LNCaP clone FGC (cell line): ENCODE data around the gene USP12.
A peak's percentile ranks its signal among the peaks of the same experiment; 100 is the strongest.
"Not testable (repeated sequence)": the region's sequence is repeated elsewhere in the genome, so short reads cannot be mapped to it uniquely, and the experiment has no call there.

Experiments
- DNase-seq: peaks from one replicate; pipeline ENCODE4 v3.0.0-alpha.2; 2011; ENCODE audit warnings: low read depth
- H3K4me3 ChIP-seq: 2 replicates; pipeline ENCODE4 v1.5.1; 2011; ENCODE audit warnings: mild to moderate bottlenecking, low read depth, low read length, control low read depth
- CTCF ChIP-seq: IDR thresholded peaks from 2 replicates; pipeline ENCODE4 v1.5.1; 2012; ENCODE audit warnings: mild to moderate bottlenecking; ENCODE audit not compliant: control insufficient read depth, insufficient read depth; ENCODE audit errors: extremely low read depth

Gene USP12

GRCh38 chr13:27171244-27171826 lies at the start of gene USP12:
USP12 (minus strand) TSS chr13:27171811; CDS start chr13:27171639, 172 bp downstream.
- no peak for DNase-seq
- TF ChIP-seq CTCF = peak; percentile 30; the same call in 1 of the 2 replicates
- H3K4me3 ChIP-seq = peak within 1 kb of the TSS; percentile 65

- H3K4me3 ChIP-seq = no peak overlapping the region
- no peak for TF ChIP-seq CTCF
- no peak for DNase-seq
These were observed 48.0 kb upstream of the USP12 start for GRCh38 chr13:27219611-27220010.

GRCh38 chr13:27218861-27219260 lies 47.2 kb upstream of the USP12 start:
- DNase-seq, H3K4me3 ChIP-seq: not testable (repeated sequence)

- DNase-seq, H3K4me3 ChIP-seq: not testable (repeated sequence)
These were observed 46.2 kb upstream of the USP12 start for GRCh38 chr13:27217791-27218190.

- not testable (repeated sequence) for H3K4me3 ChIP-seq, DNase-seq
These were observed 41.8 kb upstream of the USP12 start for GRCh38 chr13:27213386-27213785.

- no peak for TF ChIP-seq CTCF
- DNase-seq = no peak
- H3K4me3 ChIP-seq = no peak overlapping the region
These were observed 40.3 kb upstream of the USP12 start for GRCh38 chr13:27211771-27212364.

GRCh38 chr13:27211271-27211670 lies 39.7 kb upstream of the USP12 start:
- no peak for TF ChIP-seq CTCF
- DNase-seq = no peak
- H3K4me3 ChIP-seq = no peak overlapping the region

GRCh38 chr13:27208514-27208913 lies 36.9 kb upstream of the USP12 start:
- TF ChIP-seq CTCF = no peak
- no peak for DNase-seq
- no peak overlapping the region for H3K4me3 ChIP-seq
